SU-DHL-6 (cell line): ENCODE measurements around the gene CLPX.
"Not testable (repeated sequence)": the region's sequence is repeated elsewhere in the genome, so short reads cannot be mapped to it uniquely, and the experiment has no call there.

ENCODE experiments used
- H2AFZ ChIP-seq: fragments of 200-600 bp; sonication (generic); 2 replicates; pipeline ENCODE4 v1.6.1; 2014; ENCODE audit warnings: low read depth, mild to moderate bottlenecking, moderate library complexity, mixed read lengths, antibody characterized with exemption, low read length; ENCODE audit not compliant: severe bottlenecking
- H3F3A ChIP-seq: fragments of 200-600 bp; shearing (Covaris generic); 2 replicates; pipeline ENCODE4 v1.6.0; 2016; ENCODE audit warnings: antibody characterized with exemption, mild to moderate bottlenecking; ENCODE audit not compliant: insufficient read depth
- H3K27ac ChIP-seq: fragments of 200-600 bp; sonication (generic); 2 replicates; pipeline ENCODE4 v1.5.1; 2016; ENCODE audit warnings: low read depth, mild to moderate bottlenecking, low read length, moderate library complexity, mixed read lengths
- H3K27me3 ChIP-seq: fragments of 200-600 bp; sonication (generic), shearing (Covaris generic); 2 replicates; pipeline ENCODE4 v1.6.0; 2014; ENCODE audit warnings: mild to moderate bottlenecking, low read length
- H3K36me3 ChIP-seq: fragments of 200-600 bp; sonication (generic); 2 replicates; pipeline ENCODE4 v1.6.1; 2014; ENCODE audit warnings: mild to moderate bottlenecking, low read length, mixed read lengths
- H3K4me2 ChIP-seq: fragments of 300-600, 200-600 bp; shearing (Covaris generic), sonication (generic); 2 replicates; pipeline ENCODE4 v1.6.0; 2014; ENCODE audit warnings: low read length, low read depth, mild to moderate bottlenecking; ENCODE audit not compliant: poor library complexity, severe bottlenecking
- H3K4me3 ChIP-seq: fragments of 200-600 bp; sonication (generic); 2 replicates; pipeline ENCODE4 v1.5.1; 2014; ENCODE audit warnings: antibody characterized with exemption, low read length, mild to moderate bottlenecking, mixed read lengths; ENCODE audit not compliant: insufficient read depth, poor library complexity, severe bottlenecking
- H3K79me2 ChIP-seq: fragments of 200-600 bp; sonication (generic); 2 replicates; pipeline ENCODE4 v1.6.1; 2014; ENCODE audit warnings: mild to moderate bottlenecking, low read length, moderate library complexity; ENCODE audit not compliant: insufficient read depth
- H3K9ac ChIP-seq: fragments of 200-600 bp; sonication (generic); 2 replicates; pipeline ENCODE4 v1.7.0; 2014; ENCODE audit warnings: mild to moderate bottlenecking, low read length
- H3K9me2 ChIP-seq: fragments of 200-600 bp; sonication (generic); replicated peaks from 2 replicates; pipeline ENCODE4 v1.6.1; 2014; ENCODE audit warnings: low read length; ENCODE audit not compliant: insufficient read depth
- H3K9me3 ChIP-seq: fragments of 200-600 bp; sonication (generic); 2 replicates; pipeline ENCODE4 v1.6.1; 2014; ENCODE audit warnings: low read length, mixed read lengths; ENCODE audit not compliant: insufficient read depth
- H4K20me1 ChIP-seq: fragments of 200-600 bp; sonication (generic); 2 replicates; pipeline ENCODE4 v1.6.1; 2014; ENCODE audit warnings: low read depth, mild to moderate bottlenecking, antibody characterized with exemption, low read length, moderate library complexity, mixed read lengths
- EZH2phosphoT487 ChIP-seq: fragments of 200-600 bp; sonication (generic), shearing (Covaris generic); conservative IDR thresholded peaks from 2 replicates; pipeline ENCODE4 v1.6.1; 2018; ENCODE audit warnings: mild to moderate bottlenecking, antibody characterized with exemption, low read length, moderate library complexity, mixed read lengths
- TF ChIP-seq, protein P1 (sequence below): fragments of 200-600 bp; sonication (generic); IDR thresholded peaks from one replicate; pipeline ENCODE4 v1.5.1; 2017; ENCODE audit warnings: antibody characterized with exemption, mild to moderate bottlenecking, low read length, moderate library complexity; ENCODE audit not compliant: insufficient read depth, poor library complexity, severe bottlenecking

The CLPX gene

DNA sequence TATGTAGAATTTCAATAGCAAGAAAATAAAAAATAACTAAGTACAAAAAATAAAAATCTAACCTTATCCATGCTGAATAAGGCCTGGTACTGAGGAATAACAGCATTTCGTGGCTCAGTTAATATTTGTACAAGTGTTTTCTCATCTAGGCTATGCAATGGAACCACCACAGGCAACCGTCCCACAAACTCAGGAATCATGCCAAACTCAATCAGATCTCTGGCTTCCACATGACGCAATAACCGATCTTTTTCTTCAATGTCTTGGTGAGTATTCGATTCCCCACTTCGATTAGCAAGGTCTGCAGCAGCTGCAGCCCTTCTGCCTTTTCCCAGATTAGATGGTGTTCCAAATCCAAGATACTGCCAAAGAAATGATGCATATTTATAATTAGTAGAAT is 30.4 kb downstream of the CLPX start:
- Histone ChIP-seq H3F3A (peaks cover 4% of the 10 kb centered on the region), H3K4me3 (no peak overlapping the region)
- TF ChIP-seq, protein P1, sequence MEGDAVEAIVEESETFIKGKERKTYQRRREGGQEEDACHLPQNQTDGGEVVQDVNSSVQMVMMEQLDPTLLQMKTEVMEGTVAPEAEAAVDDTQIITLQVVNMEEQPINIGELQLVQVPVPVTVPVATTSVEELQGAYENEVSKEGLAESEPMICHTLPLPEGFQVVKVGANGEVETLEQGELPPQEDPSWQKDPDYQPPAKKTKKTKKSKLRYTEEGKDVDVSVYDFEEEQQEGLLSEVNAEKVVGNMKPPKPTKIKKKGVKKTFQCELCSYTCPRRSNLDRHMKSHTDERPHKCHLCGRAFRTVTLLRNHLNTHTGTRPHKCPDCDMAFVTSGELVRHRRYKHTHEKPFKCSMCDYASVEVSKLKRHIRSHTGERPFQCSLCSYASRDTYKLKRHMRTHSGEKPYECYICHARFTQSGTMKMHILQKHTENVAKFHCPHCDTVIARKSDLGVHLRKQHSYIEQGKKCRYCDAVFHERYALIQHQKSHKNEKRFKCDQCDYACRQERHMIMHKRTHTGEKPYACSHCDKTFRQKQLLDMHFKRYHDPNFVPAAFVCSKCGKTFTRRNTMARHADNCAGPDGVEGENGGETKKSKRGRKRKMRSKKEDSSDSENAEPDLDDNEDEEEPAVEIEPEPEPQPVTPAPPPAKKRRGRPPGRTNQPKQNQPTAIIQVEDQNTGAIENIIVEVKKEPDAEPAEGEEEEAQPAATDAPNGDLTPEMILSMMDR = no peak
- TF ChIP-seq EZH2phosphoT487 = no peak

DNA sequence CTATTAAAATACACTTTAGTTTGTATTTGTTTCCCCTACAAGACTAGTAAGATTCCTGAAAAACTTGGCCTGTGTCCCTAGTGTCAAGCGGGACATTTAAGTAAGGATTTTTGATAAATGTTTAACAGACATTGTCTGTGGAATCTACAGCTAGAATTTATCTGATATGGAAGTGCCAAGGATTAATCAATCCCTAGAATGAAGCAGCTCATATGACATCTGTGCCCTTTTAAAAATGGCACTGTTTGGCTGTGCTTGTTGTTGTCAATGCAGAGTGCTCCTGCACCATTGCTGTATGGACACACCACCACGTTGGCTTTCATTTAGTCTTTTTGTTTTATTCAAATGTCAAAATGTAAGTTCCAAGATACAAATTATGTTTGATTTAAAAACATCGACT is 37.2 kb downstream of the CLPX start:
- no peaks in the 10 kb centered on the region for H3K9me3 ChIP-seq
- H3F3A ChIP-seq = peaks cover 9% of the 10 kb centered on the region; the same call in 1 of the 2 replicates
- no peaks in the 10 kb centered on the region for H3K27me3 ChIP-seq

More for the DNA sequence above, 30.4 kb downstream of the CLPX start:
- no peak overlapping the region for H3K4me2 ChIP-seq
- H3K27ac ChIP-seq = no peak overlapping the region
- no peaks in the 10 kb centered on the region for H3K79me2 ChIP-seq
- H3K36me3 ChIP-seq = peaks cover 51% of the 10 kb centered on the region; the same call in 1 of the 2 replicates
- H3K27me3 ChIP-seq = no peaks in the 10 kb centered on the region
- H3K9me2 ChIP-seq = no peaks in the 10 kb centered on the region
- H3K9me3 ChIP-seq = no peaks in the 10 kb centered on the region
- no peaks in the 10 kb centered on the region for H4K20me1 ChIP-seq
- no peak overlapping the region for H2AFZ ChIP-seq
- H3K9ac ChIP-seq = no peak overlapping the region

DNA sequence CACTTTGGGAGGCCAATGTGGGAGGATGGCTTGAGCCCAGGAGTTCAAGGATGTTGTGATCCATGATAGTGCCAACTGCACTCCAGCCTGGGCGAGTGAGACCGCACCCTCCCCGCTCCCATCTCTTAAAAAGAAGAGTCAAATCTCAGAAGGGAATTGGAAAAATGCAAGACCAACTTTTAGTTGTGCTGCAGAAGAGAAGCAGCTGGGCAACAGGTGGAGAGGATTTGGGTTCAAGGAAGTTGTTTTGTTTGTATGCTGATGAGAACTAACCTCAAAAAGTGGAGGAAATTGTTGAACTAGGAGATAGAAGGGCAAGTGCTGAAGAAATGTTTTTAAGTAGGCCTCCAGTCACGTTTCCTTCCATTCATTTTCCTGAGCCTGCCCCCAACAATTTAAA is 38.7 kb downstream of the CLPX start:
- Histone ChIP-seq H3F3A (peaks cover 9% of the 10 kb centered on the region; the same call in 1 of the 2 replicates), H2AFZ (no peak overlapping the region), H4K20me1 (no peaks in the 10 kb centered on the region), H3K4me2 (no peak overlapping the region), H3K4me3 (no peak overlapping the region), H3K9ac (no peak overlapping the region), H3K79me2 (no peaks in the 10 kb centered on the region), H3K27ac (no peak overlapping the region), H3K9me3 (no peaks in the 10 kb centered on the region), H3K27me3 (no peaks in the 10 kb centered on the region), H3K9me2 (no peaks in the 10 kb centered on the region), H3K36me3 (peaks cover 11% of the 10 kb centered on the region; the same call in 1 of the 2 replicates)
- TF ChIP-seq, protein P1 = no peak
- TF ChIP-seq EZH2phosphoT487 = no peak

More for the DNA sequence above, 37.2 kb downstream of the CLPX start:
- H3K36me3 ChIP-seq = peaks cover 13% of the 10 kb centered on the region; the same call in 1 of the 2 replicates
- H3K9me2 ChIP-seq = no peaks in the 10 kb centered on the region
- TF ChIP-seq, protein P1 = no peak
- no peak for TF ChIP-seq EZH2phosphoT487
- no peak overlapping the region for H3K4me3 ChIP-seq
- no peak overlapping the region for H3K27ac ChIP-seq
- no peak overlapping the region for H2AFZ ChIP-seq
- no peaks in the 10 kb centered on the region for H3K79me2 ChIP-seq
- H3K9ac ChIP-seq = no peak overlapping the region
- no peaks in the 10 kb centered on the region for H4K20me1 ChIP-seq
- H3K4me2 ChIP-seq = no peak overlapping the region

DNA sequence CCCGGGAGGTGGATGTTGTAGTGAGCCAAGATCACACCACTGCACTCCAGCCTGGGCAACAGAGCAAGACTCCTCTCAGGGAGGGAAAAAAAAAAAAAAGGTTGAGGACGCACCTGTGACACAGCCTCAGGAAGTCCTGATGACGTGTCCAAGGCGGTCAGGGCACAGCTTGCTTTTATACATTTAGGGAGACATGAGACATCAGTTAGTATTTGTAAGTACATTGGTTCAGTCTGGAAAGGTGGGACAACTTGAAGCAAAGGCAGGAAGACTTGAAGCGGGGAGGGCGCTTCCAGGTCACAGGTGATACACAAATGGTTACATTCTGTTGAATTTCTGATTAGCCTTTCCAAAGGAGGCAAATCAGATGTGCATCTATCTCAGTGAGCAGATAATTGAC is 46.5 kb downstream of the CLPX start:
- H3K36me3 ChIP-seq, H2AFZ ChIP-seq, H3K9me2 ChIP-seq, H3K9me3 ChIP-seq, H3K27ac ChIP-seq, H3K9ac ChIP-seq, H4K20me1 ChIP-seq, H3K4me2 ChIP-seq, H3K4me3 ChIP-seq, H3K79me2 ChIP-seq, H3F3A ChIP-seq, H3K27me3 ChIP-seq: not testable (repeated sequence)

DNA sequence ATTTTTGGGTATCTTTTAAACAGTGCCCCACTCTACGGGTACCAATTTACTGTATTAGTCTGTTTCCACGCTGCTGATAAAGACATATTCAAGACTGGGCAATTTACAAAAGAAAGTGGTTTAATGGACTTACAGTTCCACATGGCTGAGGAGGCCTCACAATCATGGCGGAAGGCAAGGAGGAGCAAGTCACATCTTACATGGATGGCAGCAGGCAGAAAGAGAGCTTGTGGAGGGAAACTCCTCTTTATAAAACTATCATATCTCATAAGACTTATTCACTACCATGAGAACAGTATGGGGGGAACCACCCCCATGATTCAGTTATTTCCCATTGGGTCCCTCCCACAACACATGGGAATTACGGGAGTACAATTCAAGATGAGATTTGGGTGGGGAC is 47.2 kb downstream of the CLPX start:
- not testable (repeated sequence) for H3K9me3 ChIP-seq, H3K36me3 ChIP-seq, H3K9me2 ChIP-seq, H3K4me3 ChIP-seq, H3K4me2 ChIP-seq, H3K27ac ChIP-seq, H2AFZ ChIP-seq, H3K79me2 ChIP-seq, H3K9ac ChIP-seq, H3K27me3 ChIP-seq, H3F3A ChIP-seq, H4K20me1 ChIP-seq

DNA sequence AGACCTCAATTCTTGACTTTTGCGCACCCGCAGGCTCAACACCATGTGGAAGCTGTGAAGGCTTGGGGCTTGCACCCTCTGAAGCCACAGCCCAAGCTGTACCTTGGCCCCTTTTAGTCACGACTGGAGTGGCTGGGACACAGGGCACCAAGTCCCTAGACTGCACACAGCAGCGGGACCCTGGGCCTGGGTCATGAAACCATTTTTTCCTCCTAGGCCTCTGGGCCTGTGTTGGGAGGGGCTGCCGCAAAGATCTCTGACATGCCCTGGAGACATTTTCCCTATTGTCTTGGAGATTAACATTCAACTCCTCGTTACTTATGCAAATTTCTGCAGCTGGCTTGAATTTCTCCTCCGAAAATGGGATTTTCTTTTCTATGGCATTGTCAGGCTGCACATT is 48.1 kb downstream of the CLPX start:
- not testable (repeated sequence) for H3K9me2 ChIP-seq

More for the DNA sequence above, 48.1 kb downstream of the CLPX start:
- H3K4me3 ChIP-seq, H2AFZ ChIP-seq, H3K9ac ChIP-seq, H3K27ac ChIP-seq, H3K27me3 ChIP-seq, H3K36me3 ChIP-seq, H3K79me2 ChIP-seq, H4K20me1 ChIP-seq, H3K9me3 ChIP-seq, H3K4me2 ChIP-seq, H3F3A ChIP-seq: not testable (repeated sequence)
